A549 (cell line): ENCODE data around the gene COL5A2. TPM values are rescaled to one million over a fixed set of nuclear protein-coding genes. Genes with fewer than 3 reads are reported as not detected.

Experiments
- ATAC-seq, 2 experiments: fragments of 200-7000 bp in 1 of 2; fragments of >200 bp in 1 of 2; cut with Nextera tagmentation in 1 of 2; cut with Tn5 transposase in 1 of 2; 3 replicates each; pipeline versions ENCODE4 v1.8.0 to v1.9.1; 2018 to 2020; ENCODE audit warnings: mild to moderate bottlenecking in 1 of 2, moderate library complexity in 1 of 2
- CTCF ChIA-PET: fragments of 300-600 bp; sonication (Branson Sonifier 250); formaldehyde crosslinking; extraction: SDS; loops from one replicate; lab custom pipeline; 2021; ENCODE audit warnings: antibody characterized with exemption, inconsistent platforms; lab: Yijun Ruan, JAX
- POLR2A ChIA-PET: fragments of 350-600 bp; formaldehyde crosslinking; extraction: SDS; loops from one replicate; lab custom pipeline; 2021; ENCODE audit warnings: antibody characterized with exemption, inconsistent platforms; lab: Yijun Ruan, JAX
- DNase-seq, 2 experiments: peaks; one replicate each; pipeline versions ENCODE4 v3.0.0 to v3.0.0-alpha.2; 2011 to 2016; ENCODE audit warnings: low read depth in 1 of 2, low spot score in 1 of 2
- FAIRE-seq: peaks from 2 replicates; lab custom pipeline; 2011; peaks lifted over from hg19 to GRCh38; lab: Jason Lieb, UNC
- H3K27ac ChIP-seq, 2 experiments: fragments of >200 bp; sonication (Bioruptor Twin); formaldehyde crosslinking; 3 replicates each; pipeline ENCODE4 v1.5.1; 2016 to 2017
- H3K4me1 ChIP-seq: fragments of >200 bp; sonication (Bioruptor Twin); formaldehyde crosslinking; 3 replicates; pipeline ENCODE4 v1.6.1; 2016
- H3K4me2 ChIP-seq: fragments of >200 bp; sonication (Bioruptor Twin); formaldehyde crosslinking; 3 replicates; pipeline ENCODE4 v1.6.1; 2016
- H3K4me3 ChIP-seq: fragments of >200 bp; sonication (Bioruptor Twin); formaldehyde crosslinking; 3 replicates; pipeline ENCODE4 v1.5.1; 2016
- H3K9me3 ChIP-seq: fragments of >200 bp; sonication (Bioruptor Twin); formaldehyde crosslinking; 3 replicates; pipeline ENCODE4 v1.6.1; 2016
- BCL3 ChIP-seq: fragments of >200 bp; sonication (Bioruptor Twin); formaldehyde crosslinking; IDR thresholded peaks from 3 replicates; pipeline ENCODE4 v1.6.1; 2016
- CBX8 ChIP-seq: fragments of 200-600 bp; sonication (generic); IDR thresholded peaks from 2 replicates; pipeline ENCODE4 v1.6.1; 2016
- CTCF ChIP-seq: fragments of >200 bp; sonication (Bioruptor Twin); formaldehyde crosslinking; IDR thresholded peaks from 3 replicates; pipeline ENCODE4 v1.5.1; 2016
- EHMT2 ChIP-seq: fragments of 200-600 bp; sonication (generic); IDR thresholded peaks from 2 replicates; pipeline ENCODE4 v1.6.1; 2016; ENCODE audit warnings: antibody characterized with exemption, low read depth, mild to moderate bottlenecking, moderate library complexity
- ELK1 ChIP-seq: fragments of 150-350 bp; IDR thresholded peaks from 2 replicates; pipeline ENCODE4 v1.6.1; 2014; ENCODE audit warnings: low read depth, mild to moderate bottlenecking, low read length
- FOSB ChIP-seq: fragments of 250-450 bp; sonication (Bioruptor Pico); IDR thresholded peaks from 2 replicates; pipeline ENCODE4 v1.5.0; 2020; ENCODE audit warnings: mild to moderate bottlenecking, moderate library complexity
- FOSL2 ChIP-seq, 2 experiments: fragments of 450-650 bp in 1 of 2; fragments of >200 bp in 1 of 2; sonication (Bioruptor Twin) in 1 of 2; formaldehyde crosslinking; IDR thresholded peaks; 2 replicates each; pipeline versions ENCODE4 v1.5.0 to v1.6.1; 2016 to 2020; ENCODE audit warnings: mild to moderate bottlenecking in 1 of 2, moderate library complexity in 1 of 2
- FOXS1 ChIP-seq: fragments of 250-450 bp; sonication (Bioruptor Pico); IDR thresholded peaks from 2 replicates; pipeline ENCODE4 v1.5.0; 2020; ENCODE audit warnings: mild to moderate bottlenecking, moderate library complexity
- GATA3 ChIP-seq: IDR thresholded peaks from 2 replicates; pipeline ENCODE4 v1.6.1; 2012; ENCODE audit warnings: borderline replicate concordance
- HMGXB4 ChIP-seq: fragments of 250-450 bp; sonication (Bioruptor Pico); IDR thresholded peaks from 2 replicates; pipeline ENCODE4 v1.5.0; 2021; ENCODE audit warnings: mild to moderate bottlenecking, moderate library complexity, borderline replicate concordance
- HOXA7 ChIP-seq: fragments of 250-450 bp; sonication (Bioruptor Pico); IDR thresholded peaks from 2 replicates; pipeline ENCODE4 v1.5.0; 2020; ENCODE audit warnings: mild to moderate bottlenecking, moderate library complexity
- HOXB13 ChIP-seq: fragments of 250-450 bp; sonication (Bioruptor Pico); IDR thresholded peaks from 2 replicates; pipeline ENCODE4 v1.5.0; 2020; ENCODE audit warnings: low read depth, mild to moderate bottlenecking, moderate library complexity
- HOXB5 ChIP-seq: fragments of 250-450 bp; sonication (Bioruptor Pico); IDR thresholded peaks from 2 replicates; pipeline ENCODE4 v1.5.0; 2020; ENCODE audit warnings: mild to moderate bottlenecking, moderate library complexity
- JUN ChIP-seq, 2 experiments: fragments of >200 bp; sonication (Bioruptor Twin); formaldehyde crosslinking; IDR thresholded peaks; 2 replicates in 1 of 2; 3 replicates in 1 of 2; pipeline ENCODE4 v1.6.1; 2016 to 2017
- MAFK ChIP-seq: fragments of 450-650 bp; IDR thresholded peaks from 2 replicates; pipeline ENCODE4 v1.6.1; 2014; ENCODE audit not compliant: partially characterized antibody
- NFE2L2 ChIP-seq: fragments of 150-350 bp; conservative IDR thresholded peaks from 2 replicates; pipeline ENCODE4 v1.6.1; 2014; ENCODE audit warnings: low read length
- NPAS2 ChIP-seq: fragments of 250-450 bp; sonication (Bioruptor Pico); IDR thresholded peaks from 2 replicates; pipeline ENCODE4 v1.8.0; 2022; ENCODE audit warnings: mild to moderate bottlenecking, moderate library complexity, borderline replicate concordance
- RAD21 ChIP-seq, 2 experiments: fragments of >200 bp in 1 of 2; sonication (Bioruptor Twin) in 1 of 2; formaldehyde crosslinking in 1 of 2; IDR thresholded peaks in 1 of 2; conservative IDR thresholded peaks in 1 of 2; 2 replicates in 1 of 2; 3 replicates in 1 of 2; pipeline ENCODE4 v1.6.1; 2012 to 2018; ENCODE audit warnings: inconsistent platforms in 1 of 2
- RFX5 ChIP-seq: fragments of 450-650 bp; IDR thresholded peaks from 2 replicates; pipeline ENCODE4 v1.7.1; 2014; ENCODE audit warnings: antibody characterized with exemption, mild to moderate bottlenecking, moderate library complexity
- SMC3 ChIP-seq: fragments of >200 bp; sonication (Bioruptor Twin); formaldehyde crosslinking; IDR thresholded peaks from 3 replicates; pipeline ENCODE4 v1.6.1; 2018; ENCODE audit warnings: inconsistent platforms
- SREBF2 ChIP-seq: fragments of 450-650 bp; IDR thresholded peaks from 2 replicates; pipeline ENCODE4 v1.6.1; 2014; ENCODE audit warnings: mild to moderate bottlenecking, moderate library complexity
- ZFP36 ChIP-seq: fragments of 450-650 bp; IDR thresholded peaks from 2 replicates; pipeline ENCODE4 v1.6.1; 2014; ENCODE audit warnings: borderline replicate concordance; ENCODE audit not compliant: partially characterized antibody
- WGBS: methylation state at CpG from one replicate; pipeline ENCODE4 v1.1.6; 2017; ENCODE audit errors: missing lambda C conversion rate; 5-methylcytosine and 5-hydroxymethylcytosine counted together
- polyA plus RNA-seq, 4 experiments: library from polyadenylated mRNA; depleted of rRNA in 3 of 4; stranded (reverse); fragments of >200 nt; fragmentation: RNase III in 1 of 4; extraction: RNeasy Plus Mini Kit Qiagen cat#74134 plus additional on column Dnase treatment in 1 of 4; gene quantifications; 2 replicates in 3 of 4; 3 replicates in 1 of 4; pipeline ENCODE4 v1.2.3, GENCODE V29; 2011 to 2017
- TF ChIP-seq, protein P1 (sequence below): fragments of 450-650 bp; IDR thresholded peaks from 2 replicates; pipeline ENCODE4 v1.6.1; 2014; ENCODE audit warnings: antibody characterized with exemption

Gene COL5A2
- polyA plus RNA-seq, 2 of the 4 experiments (the other 2 are of a cell fraction), result 152 to 215 TPM

- no peaks in the 10 kb centered on the region for H3K9me3 ChIP-seq
- peaks cover 87% of the 10 kb centered on the region for H3K4me1 ChIP-seq
- peak overlapping the region; percentile 10 to 73; a peak in 3 of 6 replicates for H3K27ac ChIP-seq
- 91% methylated on average over 4 of the region's 4 CpGs for WGBS
- TF ChIP-seq CBX8, result no peak
- TF ChIP-seq HMGXB4 (CRISPR knock-in tag), result no peak
- ChIA-PET POLR2A (no interaction called here), CTCF (interaction anchor here (0.7 to 2.0 kb wide), 9 partner anchors 18 to 297 kb away, joined by 3 to 7 read pairs (median 3); no protein-coding TSS in a partner anchor)
- DNase-seq, result no peak
- peak overlapping the region; percentile 23; the same call in 1 of the 3 replicates for H3K4me2 ChIP-seq
- H3K4me3 ChIP-seq, result no peak overlapping the region
- ATAC-seq, result peak in 1 of 2 experiments; percentile 55; a peak in 3 of 6 replicates
- FAIRE-seq, result no peak
These were observed 63.5 kb downstream of the COL5A2 start for GRCh38 chr2:189116087-189116486.

DNA sequence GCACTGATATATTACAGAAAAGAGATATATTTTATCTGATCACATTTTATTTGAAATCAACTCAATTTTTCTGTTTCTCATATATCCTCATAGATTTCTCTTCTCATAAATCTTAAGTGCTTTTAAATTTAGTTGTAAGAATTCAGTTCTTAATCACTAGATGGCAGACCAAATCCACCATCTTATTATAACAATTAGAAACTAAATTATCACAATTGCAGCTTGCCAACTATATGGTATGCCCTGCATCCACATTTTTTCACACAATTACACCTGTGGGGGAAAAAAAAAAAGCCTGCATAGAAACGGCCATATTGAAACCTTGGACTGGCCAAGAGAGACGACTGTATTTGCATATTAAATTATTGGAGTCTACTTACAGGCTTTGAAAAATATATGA is 64.4 kb downstream of the COL5A2 start:
- TF ChIP-seq SMC3, result peak; percentile 60
- TF ChIP-seq RAD21 (conservative IDR thresholded peaks at IDR 0.05 in 1 of 2, IDR thresholded peaks at IDR 0.05 in 1 of 2), result peak; percentile 45 to 70
- TF ChIP-seq BCL3, result no peak
- TF ChIP-seq JUN (IDR thresholded peaks at IDR 0.05), result no peak
- no peak for TF ChIP-seq SREBF2
- TF ChIP-seq GATA3, result no peak
- no peak for TF ChIP-seq RFX5
- TF ChIP-seq CTCF, result peak; percentile 51
- DNase-seq (no peak), ATAC-seq (peak in 1 of 2 experiments; percentile 20; a peak in 3 of 6 replicates), FAIRE-seq (no peak)
- Histone ChIP-seq H3K4me3 (no peak overlapping the region), H3K4me2 (peak overlapping the region; percentile 23), H3K4me1 (peaks cover 89% of the 10 kb centered on the region), H3K9me3 (no peaks in the 10 kb centered on the region), H3K27ac (peak overlapping the region; percentile 10 to 73; a peak in 3 of 6 replicates)
- CTCF ChIA-PET, result interaction anchor here (0.8 to 2.0 kb wide), 9 partner anchors 19 to 294 kb away, joined by 3 to 7 read pairs (median 3); partner anchors contain the start of gene COL5A2
- POLR2A ChIA-PET, result no interaction called here
- WGBS, result 41% methylated on average over 2 of the region's 2 CpGs

- POLR2A ChIA-PET, result no interaction called here
- CTCF ChIA-PET, result interaction anchor here (1.7 kb wide), 1 partner anchor 65 kb away, joined by 4 read pairs; the partner anchor contains the start of gene COL5A2
- peak overlapping the region; percentile 2; the same call in 2 of the 3 replicates for H3K4me2 ChIP-seq
These were observed 65.6 kb downstream of the COL5A2 start for GRCh38 chr2:189113963-189114362.

More at GRCh38 chr2:189113963-189114362, 65.6 kb downstream of the COL5A2 start:
- no peak for TF ChIP-seq FOSL2 (IDR thresholded peaks at IDR 0.05)
- TF ChIP-seq FOSL2 (CRISPR knock-in tag; IDR thresholded peaks at IDR 0.05), result no peak
- no peak for TF ChIP-seq ELK1
- TF ChIP-seq FOXS1 (CRISPR knock-in tag), result no peak
- TF ChIP-seq NFE2L2, result no peak
- TF ChIP-seq RAD21 (conservative IDR thresholded peaks at IDR 0.05 in 1 of 2, IDR thresholded peaks at IDR 0.05 in 1 of 2), result no peak
- TF ChIP-seq EHMT2, result no peak
- no peak for TF ChIP-seq CBX8
- no peak for TF ChIP-seq ZFP36
- no peak for TF ChIP-seq NPAS2
- TF ChIP-seq HOXB13 (CRISPR knock-in tag), result no peak
- no peak for TF ChIP-seq MAFK
- TF ChIP-seq, protein P1, sequence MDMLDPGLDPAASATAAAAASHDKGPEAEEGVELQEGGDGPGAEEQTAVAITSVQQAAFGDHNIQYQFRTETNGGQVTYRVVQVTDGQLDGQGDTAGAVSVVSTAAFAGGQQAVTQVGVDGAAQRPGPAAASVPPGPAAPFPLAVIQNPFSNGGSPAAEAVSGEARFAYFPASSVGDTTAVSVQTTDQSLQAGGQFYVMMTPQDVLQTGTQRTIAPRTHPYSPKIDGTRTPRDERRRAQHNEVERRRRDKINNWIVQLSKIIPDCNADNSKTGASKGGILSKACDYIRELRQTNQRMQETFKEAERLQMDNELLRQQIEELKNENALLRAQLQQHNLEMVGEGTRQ, result no peak
- no peak for TF ChIP-seq HOXB5 (CRISPR knock-in tag)
- no peak for TF ChIP-seq FOSB (CRISPR knock-in tag)
- TF ChIP-seq HOXA7 (CRISPR knock-in tag), result no peak
- ATAC-seq (no peak), FAIRE-seq (no peak), DNase-seq (no peak)
- H3K9me3 ChIP-seq, result no peaks in the 10 kb centered on the region
- 73% methylated on average over 2 of the region's 2 CpGs for WGBS
- peaks cover 86% of the 10 kb centered on the region for H3K4me1 ChIP-seq
- H3K4me3 ChIP-seq, result no peak overlapping the region
- peak overlapping the region; percentile 1 to 64; a peak in 2 of 6 replicates for H3K27ac ChIP-seq
